Mesenchymal stem cell (in vitro differentiated cells and primary cell): Measurements from ENCODE around the gene TBC1D22A.
A peak's percentile ranks its signal among the peaks of the same experiment; 100 is the strongest.

Experiments used
- DNase-seq: peaks from one replicate; pipeline ENCODE4 v3.0.0-alpha.2; 2013
- H2AFZ ChIP-seq: one replicate; pipeline ENCODE4 v1.6.1; 2013; ENCODE audit warnings: low read depth, mild to moderate bottlenecking, control low read depth, inconsistent platforms, low read length, moderate library complexity
- H2AK5ac ChIP-seq: 2 replicates; pipeline ENCODE4 v1.6.1; 2013; ENCODE audit warnings: low read length, moderate library complexity, mild to moderate bottlenecking, inconsistent platforms; ENCODE audit not compliant: severe bottlenecking
- H2BK120ac ChIP-seq: one replicate; pipeline ENCODE4 v1.6.1; 2013; ENCODE audit warnings: low read depth, mild to moderate bottlenecking, inconsistent platforms, low read length, moderate library complexity
- H2BK12ac ChIP-seq, 2 experiments: one replicate each; pipeline ENCODE4 v1.6.1; 2013; ENCODE audit warnings: inconsistent platforms in 2 of 2, low read length in 2 of 2, mild to moderate bottlenecking in 2 of 2, moderate library complexity in 2 of 2, control low read depth in 1 of 2
- H2BK15ac ChIP-seq: one replicate; pipeline ENCODE4 v1.6.1; 2013; ENCODE audit warnings: mild to moderate bottlenecking, low read depth, inconsistent platforms; ENCODE audit not compliant: poor library complexity, severe bottlenecking
- H2BK5ac ChIP-seq: 2 replicates; pipeline ENCODE4 v1.6.1; 2013; ENCODE audit warnings: low read depth, mild to moderate bottlenecking, low read length, control low read depth, inconsistent platforms; ENCODE audit not compliant: poor library complexity, severe bottlenecking
- H3K14ac ChIP-seq, 2 experiments: one replicate each; pipeline ENCODE4 v1.6.1; 2013; ENCODE audit warnings: inconsistent platforms in 2 of 2, low read length in 2 of 2, control low read depth in 1 of 2, mild to moderate bottlenecking in 1 of 2, moderate library complexity in 1 of 2
- H3K18ac ChIP-seq, 2 experiments: one replicate each; pipeline ENCODE4 v1.6.1; 2013; ENCODE audit warnings: inconsistent platforms in 2 of 2, low read length in 2 of 2, control low read depth in 1 of 2, low read depth in 1 of 2, mild to moderate bottlenecking in 1 of 2
- H3K23ac ChIP-seq, 2 experiments: one replicate each; pipeline ENCODE4 v1.6.1; 2013; ENCODE audit warnings: inconsistent platforms in 2 of 2, low read length in 2 of 2, mild to moderate bottlenecking in 2 of 2, moderate library complexity in 2 of 2, control low read depth in 1 of 2
- H3K27ac ChIP-seq: 2 replicates; pipeline ENCODE4 v1.5.1; 2013; ENCODE audit warnings: mild to moderate bottlenecking, moderate library complexity, low read length, control low read depth, inconsistent platforms; ENCODE audit not compliant: poor library complexity, severe bottlenecking
- H3K27me3 ChIP-seq, 2 experiments: 2 replicates each; pipeline versions ENCODE4 v1.6.1 to v1.7.0; 2013; ENCODE audit warnings: low read length in 2 of 2, mild to moderate bottlenecking in 2 of 2, moderate library complexity in 2 of 2, control low read depth in 1 of 2, inconsistent platforms in 1 of 2; ENCODE audit not compliant: control insufficient read depth in 1 of 2, insufficient read depth in 1 of 2
- H3K36me3 ChIP-seq, 2 experiments: 2 replicates each; pipeline versions ENCODE4 v1.6.1 to v1.7.0; 2013; ENCODE audit warnings: low read length in 2 of 2, control low read depth in 1 of 2, inconsistent platforms in 1 of 2, low read depth in 1 of 2, mild to moderate bottlenecking in 1 of 2; ENCODE audit not compliant: insufficient read depth in 2 of 2, control insufficient read depth in 1 of 2
- H3K4ac ChIP-seq, 2 experiments: one replicate each; pipeline ENCODE4 v1.6.1; 2013; ENCODE audit warnings: inconsistent platforms in 2 of 2, low read length in 2 of 2, mild to moderate bottlenecking in 2 of 2, moderate library complexity in 2 of 2, control low read depth in 1 of 2, low read depth in 1 of 2
- H3K4me1 ChIP-seq: 2 replicates; pipeline ENCODE4 v1.6.1; 2013; ENCODE audit warnings: low read depth, low read length, control low read depth; ENCODE audit not compliant: control insufficient read depth, insufficient read depth
- H3K4me2 ChIP-seq: 2 replicates; pipeline ENCODE4 v1.6.1; 2013; ENCODE audit warnings: low read length, mild to moderate bottlenecking, inconsistent platforms; ENCODE audit not compliant: poor library complexity, severe bottlenecking
- H3K4me3 ChIP-seq, 2 experiments: 2 replicates each; pipeline versions ENCODE4 v1.5.1 to v1.7.0; 2013; ENCODE audit warnings: low read length in 2 of 2, mild to moderate bottlenecking in 2 of 2, control low read depth in 1 of 2, low read depth in 1 of 2; ENCODE audit not compliant: insufficient read depth in 1 of 2
- H3K79me1 ChIP-seq: replicated peaks from 2 replicates; pipeline ENCODE4 v1.6.1; 2013; ENCODE audit warnings: mild to moderate bottlenecking, control low read depth, low read length, inconsistent platforms; ENCODE audit not compliant: poor library complexity, severe bottlenecking
- H3K9ac ChIP-seq: 2 replicates; pipeline ENCODE4 v1.7.0; 2013; ENCODE audit warnings: mild to moderate bottlenecking, low read length, moderate library complexity
- H3K9me3 ChIP-seq: 2 replicates; pipeline ENCODE4 v1.7.0; 2013; ENCODE audit warnings: mild to moderate bottlenecking, low read length; ENCODE audit not compliant: control insufficient read depth
- H4K8ac ChIP-seq: one replicate; pipeline ENCODE4 v1.6.1; 2013; ENCODE audit warnings: inconsistent platforms, mild to moderate bottlenecking, low read length, moderate library complexity
- H4K91ac ChIP-seq: one replicate; pipeline ENCODE4 v1.6.1; 2013; ENCODE audit warnings: mild to moderate bottlenecking, low read length, inconsistent platforms
- WGBS: methylation state at CpG from one replicate; pipeline ENCODE4 v1.1.7; 2013; ENCODE audit warnings: mixed read lengths; 5-methylcytosine and 5-hydroxymethylcytosine counted together

The TBC1D22A gene

DNA sequence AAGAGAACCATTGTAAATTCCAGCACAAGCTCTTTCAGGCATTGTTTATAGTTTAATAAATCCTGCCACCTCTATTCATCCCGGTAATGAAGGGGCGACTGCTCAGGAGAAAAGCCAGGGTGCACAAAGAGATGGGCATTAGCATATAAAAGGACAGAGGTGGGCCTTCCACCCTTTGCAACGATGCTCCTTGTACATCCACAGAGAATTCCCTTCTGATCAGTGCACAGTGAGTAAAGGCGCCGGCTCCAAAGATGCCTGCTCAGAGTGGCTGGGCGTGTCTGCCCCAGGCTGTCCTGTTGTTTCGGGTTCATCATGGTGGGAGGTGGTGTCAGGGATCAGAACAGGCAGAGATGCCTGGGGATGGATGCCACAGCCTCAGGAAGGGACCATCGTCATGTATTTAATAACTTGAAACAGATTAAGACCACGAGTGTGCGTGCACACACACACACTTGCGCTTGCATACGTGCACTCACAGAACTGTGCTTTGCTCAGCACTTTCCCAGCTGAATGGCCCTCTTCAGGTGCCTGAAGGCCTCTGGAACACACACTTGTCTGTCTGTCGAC, 305.0 kb downstream of the TBC1D22A start:
- Histone ChIP-seq H4K91ac (no peak overlapping the region), H3K4ac (no peak overlapping the region), H3K4me2 (no peak overlapping the region), H3K18ac (no peak overlapping the region), H2BK15ac (no peak overlapping the region), H2BK12ac (no peak overlapping the region), H3K27ac (no peak overlapping the region), H2AFZ (no peak overlapping the region), H3K23ac (no peak overlapping the region), H3K79me1 (peaks cover 28% of the 10 kb centered on the region), H3K4me3 (no peak overlapping the region), H3K9me3 (no peaks in the 10 kb centered on the region), H2BK120ac (no peak overlapping the region), H4K8ac (no peak overlapping the region), H3K4me1 (peaks cover 4% of the 10 kb centered on the region), H2AK5ac (no peak overlapping the region), H3K27me3 (no peaks in the 10 kb centered on the region), H2BK5ac (no peak overlapping the region), H3K9ac (no peak overlapping the region), H3K36me3 (peaks cover 8 to 42% of the 10 kb centered on the region in 2 experiments), H3K14ac (peak overlapping the region in 1 of 2 experiments; percentile 67)
- WGBS = 91% methylated on average over 12 of the region's 13 CpGs
- no peak for DNase-seq

DNA sequence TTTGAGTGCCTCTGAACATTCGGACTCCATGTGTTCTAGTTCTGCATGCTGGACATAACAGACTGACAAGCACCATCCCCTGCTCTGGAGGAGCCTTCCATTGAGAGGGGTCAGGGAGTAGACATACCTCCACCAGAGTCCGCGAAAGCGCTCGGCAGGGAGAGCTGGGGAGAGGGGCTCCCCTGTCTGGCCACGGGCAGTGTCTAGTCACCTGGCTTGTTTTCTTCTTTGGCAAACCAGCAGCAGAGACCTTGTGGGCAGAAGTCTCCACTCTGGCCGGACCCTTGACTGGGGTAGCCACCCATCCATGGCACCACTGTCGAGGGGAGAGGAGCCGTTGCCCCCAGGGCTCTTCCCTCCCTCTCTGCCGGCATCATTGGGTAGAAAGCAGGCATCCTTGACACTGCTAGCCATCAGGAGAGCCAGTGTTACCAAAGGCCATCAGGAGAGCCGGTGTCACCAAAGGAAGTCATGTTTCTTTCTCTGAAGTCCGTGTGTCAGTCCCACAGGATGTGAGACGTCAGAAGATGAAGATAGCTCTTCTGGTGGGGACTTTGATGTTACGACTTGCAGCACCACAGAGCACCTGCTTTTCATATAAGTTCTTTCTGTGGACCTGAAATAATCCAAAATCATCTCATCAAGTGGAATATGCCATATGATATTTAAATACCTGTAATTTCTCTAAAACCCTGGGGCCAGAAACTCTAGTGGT, 305.6 kb downstream of the TBC1D22A start:
- Histone ChIP-seq H2BK15ac (no peak overlapping the region), H3K4me2 (no peak overlapping the region), H4K8ac (no peak overlapping the region), H3K36me3 (peaks cover 4 to 39% of the 10 kb centered on the region in 2 experiments), H3K14ac (peak overlapping the region in 1 of 2 experiments; percentile 67), H3K79me1 (peaks cover 30% of the 10 kb centered on the region), H4K91ac (no peak overlapping the region), H3K23ac (no peak overlapping the region), H3K27ac (no peak overlapping the region), H3K9me3 (no peaks in the 10 kb centered on the region), H2AFZ (no peak overlapping the region), H2AK5ac (no peak overlapping the region), H3K4me3 (no peak overlapping the region), H3K27me3 (no peaks in the 10 kb centered on the region), H2BK5ac (no peak overlapping the region), H2BK12ac (no peak overlapping the region), H3K18ac (no peak overlapping the region), H3K9ac (no peak overlapping the region), H3K4ac (no peak overlapping the region), H3K4me1 (peaks cover 4% of the 10 kb centered on the region), H2BK120ac (no peak overlapping the region)
- no peak for DNase-seq
- WGBS = 89% methylated on average over 14 of the region's 14 CpGs

DNA sequence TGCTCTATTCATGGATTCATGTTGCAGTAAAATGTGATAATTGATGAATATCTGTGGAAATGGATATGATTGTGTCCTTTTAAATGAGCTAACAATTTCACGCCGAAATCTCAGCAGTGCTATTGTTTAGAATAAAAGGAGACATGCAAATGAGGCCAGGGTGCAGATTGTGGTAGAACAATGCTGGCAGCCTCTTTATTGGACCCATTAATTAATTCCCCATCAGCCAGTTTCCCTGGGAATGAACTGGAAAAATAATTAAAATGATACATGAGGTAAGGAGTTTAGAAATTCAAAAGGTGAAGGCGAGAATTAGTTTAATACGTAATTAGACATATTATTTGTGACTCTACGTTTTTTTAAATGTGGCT, 306.2 kb downstream of the TBC1D22A start:
- Histone ChIP-seq H3K18ac (no peak overlapping the region), H2BK12ac (no peak overlapping the region), H3K4me2 (no peak overlapping the region), H3K9ac (no peak overlapping the region), H3K79me1 (peaks cover 30% of the 10 kb centered on the region), H3K4ac (no peak overlapping the region), H2BK5ac (no peak overlapping the region), H3K4me3 (no peak overlapping the region), H3K4me1 (peaks cover 4% of the 10 kb centered on the region), H4K8ac (no peak overlapping the region), H3K27me3 (no peaks in the 10 kb centered on the region), H3K36me3 (peaks cover 4 to 33% of the 10 kb centered on the region in 2 experiments), H3K9me3 (no peaks in the 10 kb centered on the region), H2AFZ (no peak overlapping the region), H3K27ac (no peak overlapping the region), H2BK15ac (no peak overlapping the region), H2AK5ac (no peak overlapping the region), H4K91ac (no peak overlapping the region), H3K14ac (no peak overlapping the region), H2BK120ac (no peak overlapping the region), H3K23ac (no peak overlapping the region)
- DNase-seq = no peak
- WGBS = 99% methylated on average over 5 of the region's 5 CpGs

DNA sequence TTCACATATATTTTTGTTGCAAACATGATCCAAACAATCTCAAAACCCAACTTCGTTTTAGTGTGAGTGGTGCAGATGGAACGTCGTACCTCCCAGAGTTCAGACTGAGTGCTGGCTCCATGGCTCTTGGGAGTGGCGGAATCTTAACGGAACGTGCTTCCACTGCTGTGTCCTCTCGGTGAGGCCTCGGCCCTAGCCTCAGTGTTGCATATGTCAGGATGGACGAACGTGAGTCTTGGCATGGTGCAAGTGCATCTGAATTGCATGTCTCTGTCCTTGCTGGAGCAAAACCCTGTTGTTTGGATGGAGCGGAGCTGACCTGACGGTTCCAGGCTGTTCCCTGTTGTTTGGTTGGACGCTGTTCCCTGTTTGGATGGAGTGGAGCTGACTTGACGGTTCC, 306.8 kb downstream of the TBC1D22A start:
- Histone ChIP-seq H2BK120ac (no peak overlapping the region), H4K91ac (no peak overlapping the region), H3K79me1 (peaks cover 27% of the 10 kb centered on the region), H2AFZ (no peak overlapping the region), H3K4me1 (peaks cover 4% of the 10 kb centered on the region), H3K18ac (no peak overlapping the region), H3K9ac (no peak overlapping the region), H2BK12ac (no peak overlapping the region), H3K27ac (no peak overlapping the region), H2BK5ac (no peak overlapping the region), H4K8ac (no peak overlapping the region), H3K27me3 (no peaks in the 10 kb centered on the region), H3K23ac (no peak overlapping the region), H3K4me2 (no peak overlapping the region), H3K4me3 (no peak overlapping the region), H2BK15ac (no peak overlapping the region), H3K9me3 (peaks cover 7% of the 10 kb centered on the region), H3K14ac (no peak overlapping the region), H3K36me3 (peaks cover 5 to 27% of the 10 kb centered on the region in 2 experiments), H3K4ac (no peak overlapping the region), H2AK5ac (no peak overlapping the region)
- DNase-seq = no peak
- 95% methylated on average over 14 of the region's 14 CpGs for WGBS
